Measurements from ENCODE around the gene TTC8. TPM values are rescaled to one million over a fixed set of nuclear protein-coding genes. Genes with fewer than 3 reads are reported as not detected.

The TTC8 gene
- total and polyA plus RNA-seq, 2 donors (not counting 3 experiments of a cell fraction or from before 2014, with no cell fraction given), result 11.9 to 16.3 TPM

Small RNA genes within 50 kb of the gene (small RNA-seq; reads per million reads assigned to genes)
- gene RF00019 (ENCODE audit: insufficient read depth, insufficient read length, low read depth, low replicate concordance) (not detected), gene RNU4-92P (ENCODE audit: insufficient read depth, insufficient read length, low read depth, low replicate concordance) (not detected)

Other genes starting within 250 kb of the TTC8 start
- 0.09 TPM in 1 of 2 replicates, not detected in the other for gene EML5, start 31.7 kb upstream of the TTC8 start, total RNA-seq
- gene EML5, start 31.7 kb upstream of the TTC8 start, polyA plus RNA-seq, result 0.06 TPM in 1 of 2 replicates, not detected in the other